GM21447 (cell line): ENCODE results near the gene WDR86.

Experiments
- ATAC-seq: cut with Tn5 transposase; IDR thresholded peaks from one replicate; pipeline ENCODE4 v1.9.1; 2021; ENCODE audit not compliant: unreplicated experiment

Gene WDR86

GRCh38 chr7:151427705-151428377 lies 18.0 kb upstream of the WDR86 start:
- no peak for ATAC-seq

- ATAC-seq, result no peak
Observed at GRCh38 chr7:151426904-151427704, 17.3 kb upstream of the WDR86 start.

GRCh38 chr7:151426441-151426903 lies 16.6 kb upstream of the WDR86 start:
- no peak for ATAC-seq

GRCh38 chr7:151425670-151426440 lies 16.0 kb upstream of the WDR86 start:
- no peak for ATAC-seq

GRCh38 chr7:151424799-151425198 lies 15.0 kb upstream of the WDR86 start:
- no peak for ATAC-seq

GRCh38 chr7:151423936-151424335 lies 14.1 kb upstream of the WDR86 start:
- no peak for ATAC-seq

GRCh38 chr7:151423226-151423625 lies 13.4 kb upstream of the WDR86 start:
- no peak for ATAC-seq

GRCh38 chr7:151422212-151422611 lies 12.4 kb upstream of the WDR86 start:
- no peak for ATAC-seq

- ATAC-seq, result no peak
Observed at GRCh38 chr7:151420144-151420543, 10.3 kb upstream of the WDR86 start.

GRCh38 chr7:151416941-151417315 lies 7.1 kb upstream of the WDR86 start:
- no peak for ATAC-seq

GRCh38 chr7:151416112-151416940 lies 6.5 kb upstream of the WDR86 start:
- no peak for ATAC-seq

- no peak for ATAC-seq
Observed at GRCh38 chr7:151415375-151416105, 5.7 kb upstream of the WDR86 start.

- ATAC-seq, result no peak
Observed at GRCh38 chr7:151413241-151413640, 3.4 kb upstream of the WDR86 start.

GRCh38 chr7:151412318-151412717 lies 2.5 kb upstream of the WDR86 start:
- no peak for ATAC-seq

GRCh38 chr7:151411551-151411950 lies 1.7 kb upstream of the WDR86 start:
- no peak for ATAC-seq

GRCh38 chr7:151410405-151411390 lies 860 bp upstream of the WDR86 start:
- ATAC-seq, result no peak

- peak; percentile 67 for ATAC-seq
Observed at GRCh38 chr7:151408839-151409666, 785 bp downstream of the WDR86 start.

- no peak for ATAC-seq
Observed at GRCh38 chr7:151408498-151408838, 1.4 kb downstream of the WDR86 start.
